IMR-90 (cell line): ENCODE measurements around the gene TNFAIP8. TPM values are rescaled to one million over a fixed set of nuclear protein-coding genes. Genes with fewer than 3 reads are reported as not detected.

ENCODE experiments used
- ATAC-seq: fragments of 200-7000 bp; cut with Tn5 transposase; 2 replicates; pipeline ENCODE4 v1.9.1; 2020; ENCODE audit warnings: low read depth, mild to moderate bottlenecking, moderate library complexity
- BruUV-seq: library from RNA; stranded (reverse); fragments of 400-500 nt; replicated peaks from 2 replicates; lab custom pipeline; 2021; lab: Mats Ljungman, UMichigan
- CTCF ChIA-PET: fragments of 300-600 bp; formaldehyde crosslinking; extraction: SDS; loops from one replicate; lab custom pipeline; 2021; ENCODE audit warnings: antibody characterized with exemption; lab: Yijun Ruan, JAX
- POLR2A ChIA-PET: fragments of 300-600 bp; sonication (Branson Sonifier 250); formaldehyde crosslinking; loops from one replicate; lab custom pipeline; 2022; ENCODE audit warnings: antibody characterized with exemption; ENCODE audit not compliant: unreplicated experiment; lab: Charles Lee
- DNase-seq: peaks from one replicate; pipeline ENCODE4 v3.0.0; 2013
- H2AFZ ChIP-seq: replicated peaks from 2 replicates; pipeline ENCODE3; 2013; ENCODE audit warnings: low read length, mild to moderate bottlenecking; ENCODE audit not compliant: poor library complexity
- H2AK5ac ChIP-seq: 2 replicates; pipeline ENCODE4 v1.6.1; 2013; ENCODE audit warnings: low read depth, low read length, inconsistent platforms
- H2AK9ac ChIP-seq: replicated peaks from 2 replicates; pipeline ENCODE3; 2013; ENCODE audit warnings: mild to moderate bottlenecking, low read depth, low read length, moderate library complexity; ENCODE audit not compliant: poor library complexity
- H2BK120ac ChIP-seq: 2 replicates; pipeline ENCODE4 v1.6.1; 2013; ENCODE audit warnings: low read depth, low read length, inconsistent platforms
- H2BK15ac ChIP-seq: 3 replicates; pipeline ENCODE4 v1.6.1; 2013; ENCODE audit warnings: low read depth, low read length, inconsistent platforms
- H2BK20ac ChIP-seq: 2 replicates; pipeline ENCODE4 v1.6.1; 2013; ENCODE audit warnings: low read depth, mild to moderate bottlenecking, inconsistent platforms, low read length, moderate library complexity
- H2BK5ac ChIP-seq: 2 replicates; pipeline ENCODE4 v1.6.1; 2013; ENCODE audit warnings: mild to moderate bottlenecking, low read depth, low read length, inconsistent platforms; ENCODE audit not compliant: poor library complexity, severe bottlenecking
- H3K14ac ChIP-seq: replicated peaks from 2 replicates; pipeline ENCODE4 v1.6.1; 2013; ENCODE audit warnings: low read depth, low read length, inconsistent platforms
- H3K18ac ChIP-seq: 2 replicates; pipeline ENCODE4 v1.6.1; 2013; ENCODE audit warnings: low read depth, low read length, control low read depth
- H3K23ac ChIP-seq: 2 replicates; pipeline ENCODE4 v1.6.1; 2013; ENCODE audit warnings: low read depth, low read length, inconsistent platforms
- H3K27ac ChIP-seq: 2 replicates; pipeline ENCODE4 v1.5.1; 2013; ENCODE audit warnings: mild to moderate bottlenecking, control low read depth, low read length; ENCODE audit not compliant: insufficient read depth
- H3K27me3 ChIP-seq: 2 replicates; pipeline ENCODE4 v1.6.1; 2013; ENCODE audit warnings: low read length; ENCODE audit not compliant: control insufficient read depth, insufficient read depth
- H3K36me3 ChIP-seq: 2 replicates; pipeline ENCODE4 v1.6.1; 2013; ENCODE audit warnings: low read length, mixed read lengths; ENCODE audit not compliant: control insufficient read depth, insufficient read depth
- H3K4ac ChIP-seq: 2 replicates; pipeline ENCODE4 v1.6.1; 2013; ENCODE audit warnings: low read depth, low read length, inconsistent platforms
- H3K4me1 ChIP-seq: 2 replicates; pipeline ENCODE4 v1.6.1; 2013; ENCODE audit warnings: low read length, mixed read lengths; ENCODE audit not compliant: control insufficient read depth, insufficient read depth
- H3K4me2 ChIP-seq: 2 replicates; pipeline ENCODE4 v1.6.1; 2013; ENCODE audit warnings: low read depth, mild to moderate bottlenecking, control low read depth, low read length, moderate library complexity
- H3K4me3 ChIP-seq: 2 replicates; pipeline ENCODE4 v1.5.1; 2013; ENCODE audit warnings: low read depth, mild to moderate bottlenecking, control low read depth, low read length, moderate library complexity; ENCODE audit not compliant: insufficient read depth
- H3K56ac ChIP-seq: 2 replicates; pipeline ENCODE4 v1.6.1; 2013; ENCODE audit warnings: low read length, inconsistent platforms; ENCODE audit not compliant: insufficient read depth; ENCODE audit errors: extremely low read depth
- H3K79me1 ChIP-seq, 2 experiments: 2 replicates each; pipeline ENCODE4 v1.6.1; 2013; ENCODE audit warnings: low read length in 2 of 2, inconsistent platforms in 1 of 2, low read depth in 1 of 2
- H3K9ac ChIP-seq: 2 replicates; pipeline ENCODE4 v1.6.1; 2013; ENCODE audit warnings: low read depth, low read length, control low read depth
- H3K9me1 ChIP-seq: 2 replicates; pipeline ENCODE4 v1.6.1; 2013; ENCODE audit warnings: low read length, inconsistent platforms; ENCODE audit not compliant: insufficient read depth
- H3K9me3 ChIP-seq: 2 replicates; pipeline ENCODE4 v1.6.1; 2013; ENCODE audit warnings: low read length; ENCODE audit not compliant: control insufficient read depth, insufficient read depth
- H4K20me1 ChIP-seq: 2 replicates; pipeline ENCODE4 v1.6.1; 2013; ENCODE audit warnings: low read length, inconsistent platforms; ENCODE audit not compliant: insufficient read depth
- H4K5ac ChIP-seq: 2 replicates; pipeline ENCODE4 v1.6.1; 2013; ENCODE audit warnings: mild to moderate bottlenecking, low read depth, low read length, control low read depth
- H4K8ac ChIP-seq, 2 experiments: 2 replicates each; pipeline ENCODE4 v1.6.1; 2013; ENCODE audit warnings: low read depth in 2 of 2, low read length in 2 of 2, control low read depth in 1 of 2, inconsistent platforms in 1 of 2
- H4K91ac ChIP-seq: 2 replicates; pipeline ENCODE4 v1.6.1; 2013; ENCODE audit warnings: low read depth, low read length, inconsistent platforms; ENCODE audit not compliant: insufficient read depth
- BHLHE40 ChIP-seq: fragments of 150-350 bp; IDR thresholded peaks from 2 replicates; pipeline ENCODE4 v1.6.1; 2016; ENCODE audit warnings: mild to moderate bottlenecking, low read depth, low read length
- CEBPB ChIP-seq: IDR thresholded peaks from 2 replicates; pipeline ENCODE4 v1.6.1; 2012; ENCODE audit warnings: low read depth, low read length, improper control_type of control experiment
- CHD1 ChIP-seq: IDR thresholded peaks from 2 replicates; pipeline ENCODE4 v1.6.1; 2012; ENCODE audit warnings: low read depth, low read length, improper control_type of control experiment
- MAFK ChIP-seq: IDR thresholded peaks from 2 replicates; pipeline ENCODE4 v1.6.1; 2012; ENCODE audit warnings: low read depth, low read length, improper control_type of control experiment
- MAZ ChIP-seq: IDR thresholded peaks from 2 replicates; pipeline ENCODE4 v1.6.1; 2012; ENCODE audit warnings: low read depth, mild to moderate bottlenecking, low read length, improper control_type of control experiment, moderate library complexity, borderline replicate concordance
- MXI1 ChIP-seq: IDR thresholded peaks from 2 replicates; pipeline ENCODE4 v1.6.1; 2012; ENCODE audit warnings: low read depth, mild to moderate bottlenecking, low read length, moderate library complexity, borderline replicate concordance
- POLR2A ChIP-seq: IDR thresholded peaks from 2 replicates; pipeline ENCODE4 v1.6.1; 2012; ENCODE audit warnings: mild to moderate bottlenecking, low read depth, low read length
- RAD21 ChIP-seq: IDR thresholded peaks from 2 replicates; pipeline ENCODE4 v1.6.1; 2012; ENCODE audit warnings: low read length, improper control_type of control experiment
- SMC3 ChIP-seq: fragments of 150-350 bp; IDR thresholded peaks from 2 replicates; pipeline ENCODE4 v1.6.1; 2016; ENCODE audit warnings: low read depth, mild to moderate bottlenecking, antibody characterized with exemption, low read length, moderate library complexity
- WGBS, 2 experiments: methylation state at CpG; one replicate each; pipeline versions ENCODE4 v1.1.5 to v1.1.7; 2013; ENCODE audit warnings: missing lambda C conversion rate in 2 of 2; ENCODE audit not compliant: insufficient read length in 1 of 2; ENCODE audit errors: extremely low coverage in 2 of 2; 5-methylcytosine and 5-hydroxymethylcytosine counted together
- dilution Hi-C: fragments of 300-500 bp; cut with HindIII; formaldehyde crosslinking; loops from one replicate; pipeline ENCODE4 v1.14.3; 2018; ENCODE audit warnings: low sequenced_read_pairs; ENCODE audit not compliant: unreplicated experiment
- in situ Hi-C: fragments of 300-500 bp; cut with MboI; formaldehyde crosslinking; loops from 3 replicates; pipeline ENCODE4 v1.14.3; 2019; ENCODE audit warnings: low sequenced_read_pairs, inconsistent platforms, mixed read lengths
- intact Hi-C: fragments of 100-400 bp; cut with micrococcal nuclease; formaldehyde crosslinking; loops from 2 replicates; pipeline ENCODE4 v1.10.0; 2022
- polyA plus RNA-seq, 3 experiments: library from polyadenylated mRNA; depleted of rRNA; stranded (reverse); fragments of >200 nt; gene quantifications; 2 replicates each; pipeline ENCODE4 v1.2.3, GENCODE V29; 2012; ENCODE audit warnings: low replicate concordance in 1 of 3
- total RNA-seq: library from RNA; depleted of rRNA; stranded (reverse); fragments of >200 nt; gene quantifications from 2 replicates; pipeline ENCODE4 v1.2.3, GENCODE V29; 2012
- TF ChIP-seq, protein P1 (sequence below): fragments of 150-350 bp; IDR thresholded peaks from 2 replicates; pipeline ENCODE4 v1.6.1; 2016; ENCODE audit warnings: low read depth, mild to moderate bottlenecking, low read length, moderate library complexity, borderline replicate concordance
- TF ChIP-seq, protein P2 (sequence below): fragments of 150-350 bp; IDR thresholded peaks from 2 replicates; pipeline ENCODE4 v1.6.1; 2017; ENCODE audit warnings: mild to moderate bottlenecking, antibody characterized with exemption, low read length, low read depth

The TNFAIP8 gene
- total and polyA plus RNA-seq, 2 of the 4 experiments (the other 2 are of a cell fraction): 20.3 to 29.9 TPM

DNA sequence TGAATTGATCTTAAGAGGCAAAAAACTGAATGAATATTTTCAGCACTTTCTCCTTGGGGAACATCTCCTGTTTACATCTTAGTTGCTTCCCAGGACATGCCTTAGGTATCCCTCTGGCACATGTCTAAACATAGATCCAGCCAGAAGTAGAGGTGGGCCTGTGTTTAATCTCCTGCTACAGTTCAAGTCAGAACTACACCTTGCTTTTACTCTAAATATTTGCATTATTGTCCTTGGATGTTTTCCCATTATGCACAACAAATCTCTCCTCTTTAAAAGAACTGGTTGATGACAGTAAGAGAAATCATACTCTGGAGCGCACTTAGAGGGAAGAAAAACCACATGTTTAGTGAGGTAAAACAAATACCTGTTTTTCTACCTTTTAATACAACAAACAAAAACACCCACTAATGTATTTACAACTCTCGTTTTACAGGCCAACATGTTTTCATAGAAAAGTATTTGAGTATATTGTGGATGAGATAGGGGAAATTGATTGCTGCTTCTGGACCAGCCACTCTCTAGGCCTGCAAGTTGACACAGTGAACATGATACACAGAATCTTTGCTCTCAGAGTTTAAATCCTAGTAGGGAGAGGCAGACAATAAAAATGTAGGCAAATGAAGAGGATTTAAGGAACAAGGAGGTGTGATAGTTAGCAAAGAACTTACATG is 32.3 kb downstream of the TNFAIP8 start:
- H3K9me1 ChIP-seq: no peaks in the 10 kb centered on the region; the same call in 1 of the 2 replicates
- H3K4ac ChIP-seq: no peak overlapping the region
- no peak overlapping the region for H4K8ac ChIP-seq
- H4K20me1 ChIP-seq: no peaks in the 10 kb centered on the region
- WGBS, 2 experiments: no CpG with 5 or more reads among the region's 2 CpGs
- no peak overlapping the region for H3K4me3 ChIP-seq
- no peak overlapping the region; the same call in 1 of the 2 replicates for H2BK120ac ChIP-seq
- DNase-seq (no peak), ATAC-seq (no peak; the same call in 1 of the 2 replicates)
- H2AK9ac ChIP-seq: no peak overlapping the region
- no peaks in the 10 kb centered on the region for H3K9me3 ChIP-seq
- H3K36me3 ChIP-seq: peaks cover 3% of the 10 kb centered on the region
- 0 out of 3 replicates have a peak overlapping the region, but pooled peaks have one; percentile 41 for H2BK15ac ChIP-seq
- H3K14ac ChIP-seq: no peak overlapping the region; the same call in 1 of the 2 replicates
- intact Hi-C loops (no loop called here), in situ Hi-C loops (no loop called here), dilution Hi-C loops (no loop called here)
- H2BK20ac ChIP-seq: no peak overlapping the region
- no peak overlapping the region for H3K27ac ChIP-seq
- H3K27me3 ChIP-seq: no peaks in the 10 kb centered on the region
- H3K18ac ChIP-seq: peak overlapping the region; percentile 44
- no peak overlapping the region for H3K56ac ChIP-seq
- no peak overlapping the region for H3K23ac ChIP-seq
- no peak overlapping the region for H3K9ac ChIP-seq
- H2AK5ac ChIP-seq: no peak overlapping the region; the same call in 1 of the 2 replicates
- CTCF ChIA-PET: no interaction called here
- H2AFZ ChIP-seq: no peak overlapping the region
- no peak overlapping the region for H2BK5ac ChIP-seq
- TF ChIP-seq RAD21 (no peak), MAZ (no peak), SMC3 (no peak), POLR2A (no peak), CEBPB (no peak), CHD1 (no peak), MXI1 (no peak), BHLHE40 (no peak), MAFK (no peak)
- TF ChIP-seq, protein P1, sequence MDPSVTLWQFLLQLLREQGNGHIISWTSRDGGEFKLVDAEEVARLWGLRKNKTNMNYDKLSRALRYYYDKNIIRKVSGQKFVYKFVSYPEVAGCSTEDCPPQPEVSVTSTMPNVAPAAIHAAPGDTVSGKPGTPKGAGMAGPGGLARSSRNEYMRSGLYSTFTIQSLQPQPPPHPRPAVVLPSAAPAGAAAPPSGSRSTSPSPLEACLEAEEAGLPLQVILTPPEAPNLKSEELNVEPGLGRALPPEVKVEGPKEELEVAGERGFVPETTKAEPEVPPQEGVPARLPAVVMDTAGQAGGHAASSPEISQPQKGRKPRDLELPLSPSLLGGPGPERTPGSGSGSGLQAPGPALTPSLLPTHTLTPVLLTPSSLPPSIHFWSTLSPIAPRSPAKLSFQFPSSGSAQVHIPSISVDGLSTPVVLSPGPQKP: no peak
- TF ChIP-seq, protein P2, sequence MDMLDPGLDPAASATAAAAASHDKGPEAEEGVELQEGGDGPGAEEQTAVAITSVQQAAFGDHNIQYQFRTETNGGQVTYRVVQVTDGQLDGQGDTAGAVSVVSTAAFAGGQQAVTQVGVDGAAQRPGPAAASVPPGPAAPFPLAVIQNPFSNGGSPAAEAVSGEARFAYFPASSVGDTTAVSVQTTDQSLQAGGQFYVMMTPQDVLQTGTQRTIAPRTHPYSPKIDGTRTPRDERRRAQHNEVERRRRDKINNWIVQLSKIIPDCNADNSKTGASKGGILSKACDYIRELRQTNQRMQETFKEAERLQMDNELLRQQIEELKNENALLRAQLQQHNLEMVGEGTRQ: no peak
- H3K4me2 ChIP-seq: no peak overlapping the region
- no TSS peak for BruUV-seq
- peaks cover 6% of the 10 kb centered on the region for H3K4me1 ChIP-seq
- POLR2A ChIA-PET: no interaction called here
- H4K5ac ChIP-seq: peak overlapping the region; percentile 55
- peaks cover 7 to 23% of the 10 kb centered on the region in 2 experiments; a peak in 3 of 4 replicates for H3K79me1 ChIP-seq
- no peak overlapping the region for H4K91ac ChIP-seq
